Skin of body (tissue), 2 donors: ENCODE results near the gene FGFR2. TPM values are rescaled to one million over a fixed set of nuclear protein-coding genes. Genes with fewer than 3 reads are reported as not detected.
A peak's percentile ranks its signal among the peaks of the same experiment; 100 is the strongest.
"Not testable (repeated sequence)": the region's sequence is repeated elsewhere in the genome, so short reads cannot be mapped to it uniquely, and the experiment has no call there.

Experiments used
- DNase-seq: peaks from one replicate; lab custom pipeline; 2025; lab: John Stamatoyannopoulos, UW
- total RNA-seq: library from RNA; depleted of rRNA; stranded (reverse); fragments of >200 nt; gene quantifications from one replicate; pipeline ENCODE4 v1.2.3, GENCODE V29; 2014

FGFR2 gene
- total RNA-seq, 1 donor from 2014 or later = 141 TPM

GRCh38 chr10:121524157-121524817, 74.0 kb downstream of the FGFR2 start:
- DNase-seq = peak; percentile 45

GRCh38 chr10:121522831-121523230, 75.4 kb downstream of the FGFR2 start:
- DNase-seq = no peak

- no peak for DNase-seq
Observed at GRCh38 chr10:121521794-121522556, 76.3 kb downstream of the FGFR2 start.

GRCh38 chr10:121520526-121520925, 77.7 kb downstream of the FGFR2 start:
- not testable (repeated sequence) for DNase-seq

- no peak for DNase-seq
Observed at GRCh38 chr10:121519901-121520493, 78.2 kb downstream of the FGFR2 start.

GRCh38 chr10:121519411-121519810, 78.8 kb downstream of the FGFR2 start:
- DNase-seq = no peak

GRCh38 chr10:121518333-121518732, 79.9 kb downstream of the FGFR2 start:
- DNase-seq = no peak

- DNase-seq = no peak
Observed at GRCh38 chr10:121516093-121516865, 82.0 kb downstream of the FGFR2 start.

- no peak for DNase-seq
Observed at GRCh38 chr10:121514141-121514865, 83.9 kb downstream of the FGFR2 start.

GRCh38 chr10:121511943-121512342, 86.3 kb downstream of the FGFR2 start:
- no peak for DNase-seq

- DNase-seq = no peak
Observed at GRCh38 chr10:121511460-121511859, 86.8 kb downstream of the FGFR2 start.

- DNase-seq = no peak
Observed at GRCh38 chr10:121510201-121510771, 88.0 kb downstream of the FGFR2 start.

GRCh38 chr10:121509796-121510195, 88.4 kb downstream of the FGFR2 start:
- no peak for DNase-seq

- peak; percentile 49 for DNase-seq
Observed at GRCh38 chr10:121509112-121509511, 89.1 kb downstream of the FGFR2 start.

- DNase-seq = no peak
Observed at GRCh38 chr10:121503587-121504051, 94.6 kb downstream of the FGFR2 start.

- DNase-seq = no peak
Observed at GRCh38 chr10:121501796-121502195, 96.4 kb downstream of the FGFR2 start.

GRCh38 chr10:121500701-121501332, 97.4 kb downstream of the FGFR2 start:
- DNase-seq = peak; percentile 80

- DNase-seq = peak; percentile 19
Observed at GRCh38 chr10:121497513-121498470, 100.5 kb downstream of the FGFR2 start.

GRCh38 chr10:121495719-121496118, 102.5 kb downstream of the FGFR2 start:
- DNase-seq = no peak
